ENCODE results near the gene FARP1. TPM values are rescaled to one million over a fixed set of nuclear protein-coding genes. Genes with fewer than 3 reads are reported as not detected.
A peak's percentile ranks its signal among the peaks of the same experiment; 100 is the strongest.

FARP1 gene
- total RNA-seq, 1 experiment from 2014 or later, result 33.0 TPM

- in situ Hi-C loops (cut with HindIII; ENCODE audit: low pct_unique_long_range_greater_than_20kb, low sequenced_read_pairs), result no loop called here
- DNase-seq (ENCODE audit: low read depth), result no peak
Observed at GRCh38 chr13:98189841-98190505, 47.1 kb downstream of the FARP1 start.

GRCh38 chr13:98190889-98191444 is 48.1 kb downstream of the FARP1 start:
- in situ Hi-C loops (cut with HindIII; ENCODE audit: low pct_unique_long_range_greater_than_20kb, low sequenced_read_pairs), result no loop called here
- no peak for DNase-seq (ENCODE audit: low read depth)

- DNase-seq (ENCODE audit: low read depth), result no peak
- in situ Hi-C loops (cut with HindIII; ENCODE audit: low pct_unique_long_range_greater_than_20kb, low sequenced_read_pairs), result no loop called here
Observed at GRCh38 chr13:98192008-98192407, 49.1 kb downstream of the FARP1 start.

GRCh38 chr13:98195054-98195791 is 52.3 kb downstream of the FARP1 start:
- in situ Hi-C loops (cut with HindIII; ENCODE audit: low pct_unique_long_range_greater_than_20kb, low sequenced_read_pairs), result no loop called here
- DNase-seq (ENCODE audit: low read depth), result no peak

DNA sequence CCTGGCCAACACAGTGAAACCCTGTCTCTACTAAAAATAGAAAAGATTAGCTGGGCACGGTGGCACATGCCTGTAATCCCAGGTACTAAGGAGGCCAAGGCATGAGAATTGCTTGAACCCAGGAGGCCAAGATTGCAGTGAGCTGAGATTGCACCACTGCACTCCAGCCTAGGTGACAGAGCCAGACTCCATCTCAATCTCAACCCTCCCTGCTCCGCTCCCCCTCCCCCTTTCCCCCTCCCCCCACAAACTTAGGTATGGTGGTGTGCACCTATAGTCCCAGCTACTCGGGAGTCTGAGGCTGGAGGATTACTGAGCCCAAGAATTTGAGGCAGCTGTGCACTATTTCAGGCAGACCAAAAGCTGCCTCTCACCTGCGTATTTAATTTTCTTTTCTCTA is 55.8 kb downstream of the FARP1 start:
- in situ Hi-C loops (cut with HindIII; ENCODE audit: low pct_unique_long_range_greater_than_20kb, low sequenced_read_pairs), result no loop called here
- DNase-seq (ENCODE audit: low read depth), result no peak

DNA sequence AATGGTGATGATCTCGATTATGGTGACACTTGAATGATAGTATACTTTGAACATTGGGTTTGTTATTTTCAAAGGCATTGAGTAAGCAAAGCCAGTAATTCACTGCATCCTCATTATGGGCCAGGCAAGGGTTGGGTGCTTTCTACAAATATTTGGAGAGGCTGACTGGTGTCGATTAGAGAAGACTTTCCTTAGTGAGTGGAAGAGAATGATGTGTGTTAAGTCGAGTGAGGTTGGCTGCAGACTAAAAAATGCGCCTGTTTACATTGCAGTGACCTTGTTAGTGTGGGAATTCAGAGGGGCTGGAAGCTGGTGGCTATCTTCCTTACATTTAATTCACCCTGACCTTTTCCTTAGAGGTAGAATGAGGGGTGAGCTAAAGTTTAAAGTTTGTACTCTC is 56.6 kb downstream of the FARP1 start:
- in situ Hi-C loops (cut with HindIII; ENCODE audit: low pct_unique_long_range_greater_than_20kb, low sequenced_read_pairs), result no loop called here
- no peak for DNase-seq (ENCODE audit: low read depth)

GRCh38 chr13:98200211-98200878 is 57.5 kb downstream of the FARP1 start:
- no peak for DNase-seq (ENCODE audit: low read depth)
- in situ Hi-C loops (cut with HindIII; ENCODE audit: low pct_unique_long_range_greater_than_20kb, low sequenced_read_pairs), result no loop called here

DNA sequence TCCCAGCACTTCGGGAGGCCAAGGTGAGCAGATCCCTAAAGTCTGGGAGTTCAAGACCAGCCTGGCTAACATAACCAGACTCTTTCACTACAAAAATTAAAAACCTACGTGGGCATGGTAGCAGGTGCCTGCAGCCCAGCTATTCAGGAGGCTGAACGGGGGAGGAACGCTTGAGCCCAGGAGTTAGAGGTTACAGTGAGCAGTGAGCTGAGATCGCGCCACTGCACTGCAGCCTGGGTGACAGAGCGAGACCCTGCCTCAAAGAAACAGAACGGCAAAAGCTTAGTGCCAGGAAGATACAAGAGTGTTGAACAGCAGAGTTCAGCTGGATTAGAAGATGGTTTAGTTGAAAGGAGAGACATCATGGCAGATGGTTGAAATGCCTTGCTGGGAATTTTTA is 58.3 kb downstream of the FARP1 start:
- no peak for DNase-seq (ENCODE audit: low read depth)
- in situ Hi-C loops (cut with HindIII; ENCODE audit: low pct_unique_long_range_greater_than_20kb, low sequenced_read_pairs), result no loop called here

GRCh38 chr13:98201984-98202383 is 59.1 kb downstream of the FARP1 start:
- in situ Hi-C loops (cut with HindIII; ENCODE audit: low pct_unique_long_range_greater_than_20kb, low sequenced_read_pairs), result no loop called here

DNA sequence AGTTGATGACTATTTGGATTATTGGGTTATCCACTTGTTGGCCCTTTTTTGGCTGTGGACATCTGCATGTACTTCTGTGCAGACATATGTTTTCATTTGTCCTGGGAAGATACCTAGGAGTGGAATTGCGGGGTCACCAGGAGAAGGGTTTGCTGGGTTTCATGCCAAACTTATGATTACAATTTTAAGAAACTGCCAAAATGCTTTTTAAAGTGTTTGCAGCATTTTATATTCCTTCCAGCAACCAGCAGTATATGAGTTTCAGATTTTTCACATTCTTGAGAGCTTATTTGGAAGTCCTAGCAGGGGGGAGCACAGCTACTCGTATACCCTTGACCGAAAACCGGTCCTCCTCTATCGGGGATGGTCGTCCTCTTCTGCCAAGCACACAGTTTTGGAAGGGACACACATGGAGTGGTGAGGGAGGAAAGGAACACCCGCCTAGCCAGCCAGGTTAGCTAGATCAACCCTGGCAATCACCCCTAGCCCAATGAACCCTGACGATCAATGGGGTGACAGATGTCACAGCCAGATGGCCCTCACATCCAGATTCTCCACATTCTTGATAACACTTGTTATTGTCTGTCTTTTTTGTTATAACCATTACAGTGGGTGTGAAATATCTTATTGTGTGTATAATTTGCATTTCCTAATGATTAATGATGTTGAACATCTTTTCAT is 60.9 kb downstream of the FARP1 start:
- in situ Hi-C loops (cut with HindIII; ENCODE audit: low pct_unique_long_range_greater_than_20kb, low sequenced_read_pairs), result no loop called here

More at GRCh38 chr13:98201984-98202383, 59.1 kb downstream of the FARP1 start:
- no peak for DNase-seq (ENCODE audit: low read depth)

DNA sequence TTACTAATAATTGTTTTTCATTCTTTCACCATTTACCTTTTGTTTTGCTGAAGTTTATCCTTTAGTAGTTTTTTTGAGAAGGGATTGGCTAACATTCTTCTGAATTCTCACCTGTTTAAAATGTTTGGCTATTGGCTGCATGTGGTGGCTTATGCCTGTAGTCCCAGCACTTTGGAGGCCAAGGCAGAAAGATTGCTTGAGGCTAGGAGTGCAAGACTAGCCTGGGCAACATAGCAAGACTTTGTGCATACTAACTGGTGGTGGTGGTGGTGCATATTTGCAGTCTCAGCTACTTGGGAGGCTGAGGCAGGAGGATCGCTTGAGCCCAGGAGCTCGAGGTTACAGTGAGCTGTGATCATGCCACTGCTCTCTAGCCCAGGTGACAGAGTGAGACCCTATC is 61.7 kb downstream of the FARP1 start:
- no peak for DNase-seq (ENCODE audit: low read depth)
- in situ Hi-C loops (cut with HindIII; ENCODE audit: low pct_unique_long_range_greater_than_20kb, low sequenced_read_pairs), result no loop called here

More for the DNA sequence above, 60.9 kb downstream of the FARP1 start:
- no peak for DNase-seq (ENCODE audit: low read depth)

DNA sequence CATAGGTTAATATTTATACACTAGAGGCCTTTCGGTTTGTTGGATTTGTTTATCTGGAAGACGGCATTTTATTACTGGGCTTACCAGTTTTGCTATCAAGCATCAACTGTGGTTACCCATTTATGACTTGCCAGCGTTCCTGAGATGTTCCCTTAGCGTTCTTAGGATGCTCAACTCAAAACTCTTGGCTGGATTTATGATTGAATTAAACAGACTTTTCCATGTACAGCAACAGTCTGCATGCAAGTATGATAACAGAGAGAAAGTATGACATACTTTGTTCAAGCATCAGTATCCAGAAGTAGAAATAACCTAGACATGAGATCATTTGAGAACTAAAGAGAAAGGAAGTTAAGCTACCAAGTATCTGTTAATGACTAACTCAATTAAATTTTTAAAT is 64.1 kb downstream of the FARP1 start:
- DNase-seq (ENCODE audit: low read depth), result peak; percentile 79
- in situ Hi-C loops (cut with HindIII; ENCODE audit: low pct_unique_long_range_greater_than_20kb, low sequenced_read_pairs), result no loop called here

GRCh38 chr13:98207416-98207815 is 64.5 kb downstream of the FARP1 start:
- in situ Hi-C loops (cut with HindIII; ENCODE audit: low pct_unique_long_range_greater_than_20kb, low sequenced_read_pairs), result no loop called here
- DNase-seq (ENCODE audit: low read depth), result peak; percentile 73

- in situ Hi-C loops (cut with HindIII; ENCODE audit: low pct_unique_long_range_greater_than_20kb, low sequenced_read_pairs), result no loop called here
- peak; percentile 37 for DNase-seq (ENCODE audit: low read depth)
Observed at GRCh38 chr13:98208606-98209005, 65.7 kb downstream of the FARP1 start.

DNA sequence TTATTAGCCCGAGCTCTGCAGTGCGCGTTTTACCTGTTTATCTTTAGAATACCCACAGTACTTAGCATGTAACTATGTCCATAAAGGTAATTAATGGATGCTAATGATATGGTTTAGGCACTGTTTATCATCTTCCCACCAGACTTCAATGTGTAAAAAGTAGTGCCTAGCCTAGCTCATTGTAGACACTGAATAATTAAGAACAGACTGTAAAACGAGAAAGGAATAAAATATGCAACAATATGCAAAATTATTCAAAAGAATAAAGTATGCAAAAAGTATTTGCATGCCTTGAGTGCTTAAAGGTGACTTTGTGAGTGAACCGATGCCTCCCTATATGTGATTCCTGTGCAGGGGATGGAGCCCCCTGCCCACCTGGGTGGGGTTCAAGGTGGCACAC is 69.9 kb downstream of the FARP1 start:
- in situ Hi-C loops (cut with HindIII; ENCODE audit: low pct_unique_long_range_greater_than_20kb, low sequenced_read_pairs), result no loop called here
- no peak for DNase-seq (ENCODE audit: low read depth)

DNA sequence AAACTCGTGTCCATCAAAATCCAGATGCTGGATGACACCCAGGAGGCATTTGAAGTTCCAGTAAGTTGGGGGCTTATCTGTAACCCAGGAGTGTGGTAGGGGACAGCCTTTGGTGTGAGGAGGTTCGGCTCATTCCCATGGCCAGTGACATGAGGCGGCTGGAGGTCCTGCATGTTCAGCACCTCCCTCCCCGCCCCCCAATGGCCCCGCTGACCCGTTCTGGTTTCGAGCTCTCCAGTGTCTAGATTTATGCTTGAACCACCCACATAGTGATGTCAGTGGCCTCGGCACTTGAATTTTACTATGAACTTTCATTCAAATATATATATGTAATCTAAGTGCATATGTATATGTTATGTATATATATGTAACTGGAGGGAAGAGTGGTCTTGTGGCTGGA is 70.5 kb downstream of the FARP1 start:
- no peak for DNase-seq (ENCODE audit: low read depth)
- in situ Hi-C loops (cut with HindIII; ENCODE audit: low pct_unique_long_range_greater_than_20kb, low sequenced_read_pairs), result no loop called here

DNA sequence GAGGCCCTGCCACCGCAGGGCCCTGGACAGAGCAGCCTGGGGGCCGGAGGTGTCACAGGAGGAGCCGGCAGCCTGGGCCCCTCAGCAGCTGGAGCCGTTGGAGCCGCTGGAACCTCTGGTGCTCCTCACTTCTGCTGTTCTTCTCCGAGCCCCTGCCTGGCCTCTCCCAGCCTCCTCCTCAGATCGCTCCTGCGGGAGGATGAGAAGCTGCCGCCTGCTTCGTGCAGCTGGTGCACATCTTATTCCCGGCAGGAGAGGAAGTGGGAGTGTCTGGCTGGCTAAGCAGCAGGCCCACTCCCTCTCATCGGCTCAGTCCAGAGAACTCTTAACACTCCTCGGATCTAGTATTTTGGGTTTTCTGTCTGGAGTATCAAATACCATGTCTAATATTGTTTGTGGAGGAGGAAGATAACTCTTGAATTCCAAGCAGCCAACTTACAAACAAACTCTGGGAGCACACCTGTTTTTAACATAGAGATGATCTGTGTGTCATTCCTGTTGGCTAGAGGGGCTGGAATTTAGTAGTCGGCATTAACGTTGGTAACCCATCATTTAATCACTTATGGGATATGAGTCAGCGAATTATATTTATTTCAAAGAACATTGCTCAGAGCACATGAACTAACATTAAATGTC is 71.2 kb downstream of the FARP1 start:
- DNase-seq (ENCODE audit: low read depth), result no peak
- in situ Hi-C loops (cut with HindIII; ENCODE audit: low pct_unique_long_range_greater_than_20kb, low sequenced_read_pairs), result no loop called here

DNA sequence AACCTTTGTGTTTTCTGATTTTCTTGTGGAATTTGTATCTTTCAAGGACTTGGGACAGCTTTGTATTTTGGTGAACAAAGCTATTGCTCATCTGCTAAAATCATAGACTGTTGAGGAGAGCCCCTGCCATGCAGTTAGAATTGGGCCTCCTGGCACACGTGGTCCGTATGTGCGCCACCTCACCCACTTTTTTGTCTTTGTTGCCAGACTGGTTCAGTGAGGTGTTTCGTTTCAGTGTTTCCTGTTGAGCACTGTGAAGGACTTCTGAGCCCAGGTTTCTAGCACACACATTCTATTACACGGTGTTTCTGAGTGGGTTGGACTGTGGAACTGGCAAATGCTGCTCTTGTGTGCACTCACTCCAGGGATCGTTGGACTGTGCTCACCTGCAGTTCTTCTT is 71.8 kb downstream of the FARP1 start:
- in situ Hi-C loops (cut with HindIII; ENCODE audit: low pct_unique_long_range_greater_than_20kb, low sequenced_read_pairs), result no loop called here
- no peak for DNase-seq (ENCODE audit: low read depth)

Data from Caki2 (cell line).